GM13976 (cell line): ENCODE results near the gene TMEM37.

Experiments used
- DNase-seq: peaks from one replicate; pipeline ENCODE4 v3.0.0; 2012; ENCODE audit warnings: low spot score
- in situ Hi-C: fragments of 300-500 bp; cut with MboI; formaldehyde crosslinking; loops from one replicate; pipeline ENCODE4 v1.12.0; 2022; ENCODE audit warnings: low sequenced_read_pairs, mixed read lengths, inconsistent platforms; ENCODE audit not compliant: unreplicated experiment
- TF ChIP-seq, protein P1 (sequence below): IDR thresholded peaks from 2 replicates; pipeline ENCODE4 v1.5.1; 2012; ENCODE audit warnings: borderline replicate concordance, mild to moderate bottlenecking; ENCODE audit not compliant: insufficient read depth; ENCODE audit errors: extremely low read depth, missing control alignments, control extremely low read depth

The TMEM37 gene

GRCh38 chr2:119417908-119418307 is 13.7 kb upstream of the TMEM37 start:
- TF ChIP-seq, protein P1, sequence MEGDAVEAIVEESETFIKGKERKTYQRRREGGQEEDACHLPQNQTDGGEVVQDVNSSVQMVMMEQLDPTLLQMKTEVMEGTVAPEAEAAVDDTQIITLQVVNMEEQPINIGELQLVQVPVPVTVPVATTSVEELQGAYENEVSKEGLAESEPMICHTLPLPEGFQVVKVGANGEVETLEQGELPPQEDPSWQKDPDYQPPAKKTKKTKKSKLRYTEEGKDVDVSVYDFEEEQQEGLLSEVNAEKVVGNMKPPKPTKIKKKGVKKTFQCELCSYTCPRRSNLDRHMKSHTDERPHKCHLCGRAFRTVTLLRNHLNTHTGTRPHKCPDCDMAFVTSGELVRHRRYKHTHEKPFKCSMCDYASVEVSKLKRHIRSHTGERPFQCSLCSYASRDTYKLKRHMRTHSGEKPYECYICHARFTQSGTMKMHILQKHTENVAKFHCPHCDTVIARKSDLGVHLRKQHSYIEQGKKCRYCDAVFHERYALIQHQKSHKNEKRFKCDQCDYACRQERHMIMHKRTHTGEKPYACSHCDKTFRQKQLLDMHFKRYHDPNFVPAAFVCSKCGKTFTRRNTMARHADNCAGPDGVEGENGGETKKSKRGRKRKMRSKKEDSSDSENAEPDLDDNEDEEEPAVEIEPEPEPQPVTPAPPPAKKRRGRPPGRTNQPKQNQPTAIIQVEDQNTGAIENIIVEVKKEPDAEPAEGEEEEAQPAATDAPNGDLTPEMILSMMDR = no peak
- DNase-seq = no peak
- in situ Hi-C loops = no loop called here

DNA sequence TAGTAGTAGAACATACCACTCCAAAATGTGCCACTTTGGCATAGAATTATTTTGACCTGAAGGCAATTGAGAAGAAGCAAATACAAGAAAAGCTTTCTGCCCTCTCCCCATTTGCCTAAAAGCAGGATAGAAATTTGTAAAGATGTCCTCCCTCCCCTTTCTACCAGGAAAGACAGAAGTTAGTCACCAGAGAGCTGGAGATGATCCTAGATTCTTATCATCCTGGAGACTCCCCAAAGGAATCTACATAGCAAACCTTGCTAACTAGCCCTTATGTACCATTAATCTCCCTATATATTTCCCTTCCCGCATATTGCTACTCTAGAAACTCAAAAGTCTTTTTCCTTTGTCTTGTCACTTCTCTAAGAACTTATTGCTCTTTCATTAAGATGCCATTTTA is 12.6 kb upstream of the TMEM37 start:
- in situ Hi-C loops = no loop called here
- no peak for DNase-seq

DNA sequence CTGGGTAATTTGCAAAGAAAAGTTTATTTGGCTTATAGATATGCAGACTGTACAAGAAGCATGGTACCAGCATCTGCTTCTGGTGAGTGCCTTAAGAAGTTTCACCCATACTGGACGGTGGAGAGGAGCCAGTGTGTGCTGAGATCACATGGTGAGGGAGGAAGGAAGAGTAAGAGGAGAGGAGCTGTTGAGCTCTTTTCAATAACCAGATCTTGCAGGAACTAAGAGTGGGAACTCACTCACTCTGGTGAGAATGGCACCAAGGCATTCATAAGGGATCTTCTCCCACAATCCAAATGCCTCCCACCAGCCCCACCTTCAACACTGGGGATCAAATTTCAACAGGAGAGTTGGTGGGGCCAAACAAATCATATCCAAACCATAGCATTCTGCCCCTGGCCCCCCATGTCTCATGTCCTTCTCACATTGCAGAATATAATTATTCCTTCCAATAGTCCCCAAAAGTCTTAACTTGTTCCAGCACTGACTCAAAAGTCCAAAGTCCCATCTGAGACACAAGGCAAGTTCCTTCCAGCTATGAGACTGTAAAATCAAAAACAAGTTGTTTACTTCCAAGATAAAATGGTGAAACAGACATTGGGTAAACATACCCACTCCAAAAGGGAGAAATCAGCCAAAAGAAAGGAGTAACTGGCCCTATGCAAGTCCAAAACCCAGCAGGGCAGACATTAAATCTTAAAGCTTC is 11.7 kb upstream of the TMEM37 start:
- TF ChIP-seq, protein P1 = no peak
- DNase-seq = no peak
- in situ Hi-C loops = no loop called here

More for the DNA sequence above, 12.6 kb upstream of the TMEM37 start:
- TF ChIP-seq, protein P1 = no peak

DNA sequence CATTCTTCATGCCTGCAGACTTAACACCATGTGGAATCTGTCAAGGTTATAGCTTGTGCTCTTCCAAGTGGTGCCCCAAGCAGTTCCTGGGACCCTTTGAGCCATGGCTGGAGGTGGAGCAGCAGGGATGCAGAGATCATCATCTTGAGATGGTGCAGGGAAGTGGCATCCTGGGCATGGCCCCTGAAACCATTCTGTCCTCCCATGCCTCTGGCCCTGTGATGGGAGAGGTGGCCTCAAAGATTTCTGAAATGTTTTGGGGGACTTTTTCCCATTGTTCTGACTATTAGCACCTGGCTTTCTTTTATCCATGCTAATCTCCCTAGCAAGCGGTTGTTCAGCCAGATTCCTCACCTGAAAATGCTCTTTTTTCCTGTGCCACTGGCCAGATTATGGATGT is 10.3 kb upstream of the TMEM37 start:
- DNase-seq = no peak
- TF ChIP-seq, protein P1 = no peak
- in situ Hi-C loops = no loop called here

- TF ChIP-seq, protein P1 = no peak
- in situ Hi-C loops = no loop called here
- DNase-seq = no peak
These were observed 9.9 kb upstream of the TMEM37 start for GRCh38 chr2:119421741-119422140.

GRCh38 chr2:119422360-119423107 is 9.1 kb upstream of the TMEM37 start:
- no peak for DNase-seq
- TF ChIP-seq, protein P1 = no peak
- in situ Hi-C loops = no loop called here
